Thyroid gland (tissue), 4 donors: ENCODE data around the gene SECISBP2L.

Experiments
- CTCF ChIP-seq, 6 experiments: fragments of 200-600 bp in 3 of 6; fragments of 450-650 bp in 3 of 6; sonication (generic) in 3 of 6; IDR thresholded peaks; one replicate each; pipeline ENCODE4 v1.5.1; 2016 to 2019; ENCODE audit warnings: antibody characterized with exemption in 6 of 6, mild to moderate bottlenecking in 2 of 6, inconsistent platforms in 1 of 6, moderate library complexity in 1 of 6
- POLR2A ChIP-seq, 2 donors: fragments of 450-650 bp; IDR thresholded peaks; one replicate each; pipeline ENCODE4 v1.6.1; 2017; ENCODE audit warnings: antibody characterized with exemption in 2 of 2, mild to moderate bottlenecking in 2 of 2, moderate library complexity in 1 of 2

DNA sequence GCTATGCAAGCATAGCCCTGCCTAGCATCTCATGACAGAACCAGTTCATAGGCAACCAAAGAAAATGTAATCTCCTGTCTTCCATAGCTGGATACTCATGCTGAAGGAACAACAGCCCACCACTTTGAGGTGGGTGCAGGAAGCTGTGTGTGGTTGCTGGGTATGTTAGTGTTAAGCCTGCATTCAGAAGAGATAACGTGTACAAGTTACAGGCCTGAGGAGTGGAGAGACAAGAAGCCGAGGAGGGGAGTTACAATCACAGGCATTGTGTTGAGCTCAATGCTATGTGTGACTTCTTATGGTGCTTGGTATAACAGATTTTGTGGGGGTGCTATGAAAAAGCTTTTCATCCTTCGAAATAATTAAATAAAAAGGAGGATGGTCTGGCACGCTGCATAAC, 42.8 kb upstream of the SECISBP2L start:
- TF ChIP-seq POLR2A (IDR thresholded peaks at IDR 0.05) (no peak), CTCF (IDR thresholded peaks at IDR 0.05) (no peak)
